ENCODE results near the gene ELK4. TPM values are rescaled to one million over a fixed set of nuclear protein-coding genes. Genes with fewer than 3 reads are reported as not detected.

ELK4 gene
- polyA plus RNA-seq, 1 of the 3 experiments (the other 2 are of a cell fraction): 2.6 TPM

GRCh38 chr1:205570173-205570501 is 61.7 kb downstream of the ELK4 start:
- no peaks in the 10 kb centered on the region for H4K20me1 ChIP-seq (ENCODE audit: insufficient read depth)
- 100% methylated on average over 1 of the region's 7 CpGs for WGBS (ENCODE audit: low lambda C conversion rate)
- peaks cover 0 to 2% of the 10 kb centered on the region in 2 experiments; a peak in 1 of 4 replicates for H3K4me1 ChIP-seq (ENCODE audit: control insufficient read depth in 1 of 2, insufficient read depth in 2 of 2, low read depth in 1 of 2, low read length in 1 of 2)
- H3K4me3 ChIP-seq (ENCODE audit: low read depth in 2 of 2, low read length in 1 of 2): no peak overlapping the region
- no peak for TF ChIP-seq CHD2 (IDR thresholded peaks at IDR 0.05; ENCODE audit: low read length, partially characterized antibody)
- H3F3A ChIP-seq (replicated peaks; ENCODE audit: insufficient read depth): no peaks in the 10 kb centered on the region
- H3K9me2 ChIP-seq: no peaks in the 10 kb centered on the region
- H3K9me3 ChIP-seq: no peaks in the 10 kb centered on the region
- no peak overlapping the region for H3K4me2 ChIP-seq
- CTCF ChIA-PET: interaction anchor here (0.7 to 3.1 kb wide), 9 partner anchors 12 to 141 kb away, joined by 3 to 18 read pairs (median 6); no protein-coding TSS in a partner anchor
- H3K27me3 ChIP-seq (ENCODE audit: insufficient read depth): peaks cover 79% of the 10 kb centered on the region
- H3K27ac ChIP-seq (ENCODE audit: low read depth in 2 of 2, low read length in 1 of 2): no peak overlapping the region
- no peak overlapping the region for H3K9ac ChIP-seq
- no peak overlapping the region for H2AFZ ChIP-seq (ENCODE audit: low read depth)
- no peaks in the 10 kb centered on the region for H3K36me3 ChIP-seq (replicated peaks in 1 of 2; ENCODE audit: control insufficient read depth in 1 of 2, insufficient read depth in 2 of 2, low read length in 1 of 2)
- DNase-seq: no peak
- POLR2A ChIA-PET: no interaction called here
- H3K79me2 ChIP-seq (ENCODE audit: insufficient read depth): no peaks in the 10 kb centered on the region

- H3K4me3 ChIP-seq (ENCODE audit: low read depth in 2 of 2, low read length in 1 of 2): no peak overlapping the region
- no peak overlapping the region for H3K9ac ChIP-seq
- no peak overlapping the region for H3K4me2 ChIP-seq
- H4K20me1 ChIP-seq (ENCODE audit: insufficient read depth): no peaks in the 10 kb centered on the region
- no peaks in the 10 kb centered on the region for H3K9me3 ChIP-seq
- no peaks in the 10 kb centered on the region for H3K36me3 ChIP-seq (replicated peaks in 1 of 2; ENCODE audit: control insufficient read depth in 1 of 2, insufficient read depth in 2 of 2, low read length in 1 of 2)
- 17% methylated on average over 16 of the region's 22 CpGs for WGBS (ENCODE audit: low lambda C conversion rate)
- H3K27ac ChIP-seq (ENCODE audit: low read depth in 2 of 2, low read length in 1 of 2): no peak overlapping the region
- TF ChIP-seq CTCF (IDR thresholded peaks at IDR 0.05): no peak
- no peak for TF ChIP-seq GATA2 (CRISPR knock-in tag; IDR thresholded peaks at IDR 0.05)
- no peak for TF ChIP-seq USF1 (IDR thresholded peaks at IDR 0.05; ENCODE audit: borderline replicate concordance, low read depth)
- TF ChIP-seq SMC3 (IDR thresholded peaks at IDR 0.05; ENCODE audit: low read depth, low read length): no peak
- no peak for TF ChIP-seq TAF1 (IDR thresholded peaks at IDR 0.05; ENCODE audit: borderline replicate concordance, low read depth, low read length)
- no peak for TF ChIP-seq MXI1 (IDR thresholded peaks at IDR 0.05; ENCODE audit: low read depth, low read length)
- no peak for TF ChIP-seq ZBTB33 (IDR thresholded peaks at IDR 0.05; ENCODE audit: borderline replicate concordance, low read depth)
- TF ChIP-seq FOXJ3 (CRISPR knock-in tag; IDR thresholded peaks at IDR 0.05): no peak
- TF ChIP-seq RAD21 (IDR thresholded peaks at IDR 0.05; ENCODE audit: low read length): no peak
- no peak for TF ChIP-seq JUND (IDR thresholded peaks at IDR 0.05)
- TF ChIP-seq EP300 (IDR thresholded peaks at IDR 0.05; ENCODE audit: borderline replicate concordance in 1 of 2, low read depth in 1 of 2, low read length in 1 of 2): no peak
- TF ChIP-seq FOSL2 (IDR thresholded peaks at IDR 0.05; ENCODE audit: borderline replicate concordance, low read depth): no peak
- no peak for TF ChIP-seq RCOR1 (IDR thresholded peaks at IDR 0.05; ENCODE audit: low read length)
- no peak for TF ChIP-seq PBX3 (IDR thresholded peaks at IDR 0.05)
- TF ChIP-seq NFIC (IDR thresholded peaks at IDR 0.05; ENCODE audit: borderline replicate concordance): no peak
- no peak for TF ChIP-seq USF2 (IDR thresholded peaks at IDR 0.05; ENCODE audit: borderline replicate concordance, low read depth, low read length)
- TF ChIP-seq FOXM1 (IDR thresholded peaks at IDR 0.05; ENCODE audit: low read depth): no peak
- no peak for TF ChIP-seq YY1 (IDR thresholded peaks at IDR 0.05; ENCODE audit: low read depth)
- no peak for TF ChIP-seq POLR2AphosphoS5 (IDR thresholded peaks at IDR 0.05; ENCODE audit: low read depth, low read length)
- no peak for TF ChIP-seq GABPA (IDR thresholded peaks at IDR 0.05; ENCODE audit: low read depth)
- CTCF ChIA-PET: interaction anchor here (0.7 to 3.1 kb wide), 10 partner anchors 10 to 408 kb away, joined by 3 to 18 read pairs (median 5); no protein-coding TSS in a partner anchor
- H3K9me2 ChIP-seq: no peaks in the 10 kb centered on the region
- POLR2A ChIA-PET: no interaction called here
- no peaks in the 10 kb centered on the region for H3F3A ChIP-seq (replicated peaks; ENCODE audit: insufficient read depth)
- H3K4me1 ChIP-seq (ENCODE audit: control insufficient read depth in 1 of 2, insufficient read depth in 2 of 2, low read depth in 1 of 2, low read length in 1 of 2): peaks cover 0 to 2% of the 10 kb centered on the region in 2 experiments; a peak in 1 of 4 replicates
- H3K79me2 ChIP-seq (ENCODE audit: insufficient read depth): no peaks in the 10 kb centered on the region
- peaks cover 74% of the 10 kb centered on the region for H3K27me3 ChIP-seq (ENCODE audit: insufficient read depth)
- peak; percentile 50 for DNase-seq
- no peak overlapping the region for H2AFZ ChIP-seq (ENCODE audit: low read depth)
These were observed 62.2 kb downstream of the ELK4 start for GRCh38 chr1:205569411-205570172.

Measured in SK-N-SH (cell line).